Spleen (tissue), 11 donors: ENCODE results near the gene RDH12. TPM values are rescaled to one million over a fixed set of nuclear protein-coding genes. Genes with fewer than 3 reads are reported as not detected.
"Not testable (repeated sequence)": the region's sequence is repeated elsewhere in the genome, so short reads cannot be mapped to it uniquely, and the experiment has no call there.

Source experiments
- DNase-seq: peaks from one replicate; pipeline ENCODE4 v3.0.0-alpha.2; 2020
- H3K27ac ChIP-seq, 8 donors: fragments of 200-600 bp; sonication (generic) in 7 of 8; 1 replicate in 4 of 8; 2 replicates in 4 of 8; pipeline versions ENCODE4 v1.5.0 to v1.8.0; 2016 to 2021; ENCODE audit warnings: inconsistent platforms in 4 of 8, mild to moderate bottlenecking in 4 of 8, moderate library complexity in 1 of 8
- H3K27me3 ChIP-seq, 7 donors: fragments of 200-600 bp; sonication (generic) in 6 of 7; replicated peaks in 1 of 7; 1 replicate in 4 of 7; 2 replicates in 3 of 7; pipeline versions ENCODE4 v1.5.0 to v1.8.0; 2016 to 2021; ENCODE audit warnings: inconsistent platforms in 3 of 7, mild to moderate bottlenecking in 1 of 7
- H3K36me3 ChIP-seq, 6 donors: fragments of 200-600 bp; sonication (generic) in 5 of 6; 1 replicate in 4 of 6; 2 replicates in 2 of 6; pipeline versions ENCODE4 v1.5.0 to v1.8.0; 2016 to 2021; ENCODE audit warnings: inconsistent platforms in 2 of 6
- H3K4me1 ChIP-seq, 6 donors: fragments of 200-600 bp; sonication (generic) in 5 of 6; 1 replicate in 3 of 6; 2 replicates in 3 of 6; pipeline versions ENCODE4 v1.5.0 to v1.8.0; 2016 to 2021; ENCODE audit warnings: inconsistent platforms in 3 of 6
- H3K4me3 ChIP-seq, 8 donors: fragments of 200-600 bp; sonication (generic) in 7 of 8; 1 replicate in 4 of 8; 2 replicates in 4 of 8; pipeline versions ENCODE4 v1.5.0 to v1.8.0; 2016 to 2021; ENCODE audit warnings: inconsistent platforms in 4 of 8, mild to moderate bottlenecking in 4 of 8, moderate library complexity in 2 of 8
- H3K9me3 ChIP-seq, 8 donors: fragments of 200-600 bp; sonication (generic) in 7 of 8; 1 replicate in 4 of 8; 2 replicates in 4 of 8; pipeline versions ENCODE4 v1.5.0 to v1.8.0; 2016 to 2021; ENCODE audit warnings: inconsistent platforms in 4 of 8
- POLR2A ChIP-seq, 3 donors: fragments of 450-650 bp; IDR thresholded peaks; one replicate each; pipeline ENCODE4 v1.5.1; 2017; ENCODE audit warnings: antibody characterized with exemption in 3 of 3, mild to moderate bottlenecking in 1 of 3
- POLR2AphosphoS5 ChIP-seq, 3 donors: sonication (generic); formaldehyde crosslinking; IDR thresholded peaks; one replicate each; pipeline ENCODE4 v1.5.1; 2017; ENCODE audit warnings: antibody characterized with exemption in 3 of 3
- WGBS, 5 donors: extraction: QIAGEN DNeasy Blood & Tissue Kit in 3 of 5; methylation state at CpG; one replicate each; pipeline versions ENCODE4 v1.1.5 to v1.1.7; 2013 to 2018; 5-methylcytosine and 5-hydroxymethylcytosine counted together
- intact Hi-C: fragments of 100-400 bp; cut with DNase I; formaldehyde crosslinking; loops from one replicate; pipeline ENCODE4 v1.15.0; 2023; ENCODE audit warnings: low total_unique reads
- polyA plus RNA-seq, 3 donors: library from polyadenylated mRNA; stranded (reverse); fragments of 200-250 nt; gene quantifications; one replicate each; pipeline ENCODE4 v1.2.1, GENCODE V29; 2013
- total RNA-seq, 7 donors: library from RNA; depleted of rRNA in 3 of 7; stranded (reverse); fragments of >200 nt in 3 of 7; fragmentation: NEBNext Ultra II Directional in 4 of 7; extraction: Animal tissue kit (Norgen Biotek cat#: 25700) in 4 of 7; gene quantifications; one replicate each; pipeline versions ENCODE4 v1.1.0 to v1.2.1, GENCODE V29; 2016 to 2021
- TF ChIP-seq, protein P1 (sequence below), 11 experiments: fragments of 200-600 bp in 7 of 11; fragments of 450-650 bp in 4 of 11; sonication (generic) in 4 of 11; IDR thresholded peaks in 8 of 11; conservative IDR thresholded peaks in 3 of 11; 1 replicate in 7 of 11; 2 replicates in 4 of 11; pipeline versions ENCODE4 v1.4.0 to v1.8.0; 2016 to 2021; ENCODE audit warnings: antibody characterized with exemption in 11 of 11, inconsistent platforms in 4 of 11, mild to moderate bottlenecking in 1 of 11
- donor health status: healthy with polysubstance abuse.
- donor health status: DM: no; HTN: no; CAD: no; lungs with moderate emphysema.
- donor health status: DM: no; HTN: no; CAD: no.
- donor health status: Bipolar disorder and iron deficiency.
- donor health status: healthy.
- donor health status: DM: no; HTN: no; CAD: no.
- donor health status: DM: yes; HTN: yes; CAD: no.

RDH12 gene
- total and polyA plus RNA-seq, 10 donors: 0.08 to 0.10 TPM; not detected in 8

DNA sequence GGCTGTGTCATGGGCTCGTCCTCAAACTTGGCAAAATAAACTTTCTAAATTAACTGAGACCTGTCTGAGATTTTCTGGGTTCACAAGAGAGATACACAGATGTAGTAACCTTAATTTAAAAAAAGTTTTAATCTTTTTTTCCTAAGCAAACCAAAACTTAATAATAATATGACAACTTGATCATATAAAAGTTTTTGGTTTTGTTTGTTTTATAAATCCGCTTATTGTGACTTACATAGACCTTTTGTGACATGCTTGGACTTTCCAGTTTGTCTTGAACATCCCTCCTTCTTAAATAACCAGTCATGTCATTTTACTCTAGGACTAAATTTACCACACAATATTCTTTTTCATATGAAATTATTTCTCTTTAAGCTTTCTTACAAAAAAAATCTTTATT lies 8.5 kb downstream of the RDH12 start:
- Histone ChIP-seq H3K4me1 (no peaks in the 10 kb centered on the region), H3K36me3 (no peaks in the 10 kb centered on the region), H3K27ac (no peak overlapping the region), H3K4me3 (no peak overlapping the region), H3K9me3 (peaks cover 0 to 37% (median 30%) of the 10 kb centered on the region in 8 donors), H3K27me3 (no peaks in the 10 kb centered on the region)
- intact Hi-C loops: no loop called here
- DNase-seq: no peak
- WGBS, 5 donors: 84 to 91% (median 86%) methylated on average over 2 of the region's 2 CpGs
- TF ChIP-seq, protein P1, sequence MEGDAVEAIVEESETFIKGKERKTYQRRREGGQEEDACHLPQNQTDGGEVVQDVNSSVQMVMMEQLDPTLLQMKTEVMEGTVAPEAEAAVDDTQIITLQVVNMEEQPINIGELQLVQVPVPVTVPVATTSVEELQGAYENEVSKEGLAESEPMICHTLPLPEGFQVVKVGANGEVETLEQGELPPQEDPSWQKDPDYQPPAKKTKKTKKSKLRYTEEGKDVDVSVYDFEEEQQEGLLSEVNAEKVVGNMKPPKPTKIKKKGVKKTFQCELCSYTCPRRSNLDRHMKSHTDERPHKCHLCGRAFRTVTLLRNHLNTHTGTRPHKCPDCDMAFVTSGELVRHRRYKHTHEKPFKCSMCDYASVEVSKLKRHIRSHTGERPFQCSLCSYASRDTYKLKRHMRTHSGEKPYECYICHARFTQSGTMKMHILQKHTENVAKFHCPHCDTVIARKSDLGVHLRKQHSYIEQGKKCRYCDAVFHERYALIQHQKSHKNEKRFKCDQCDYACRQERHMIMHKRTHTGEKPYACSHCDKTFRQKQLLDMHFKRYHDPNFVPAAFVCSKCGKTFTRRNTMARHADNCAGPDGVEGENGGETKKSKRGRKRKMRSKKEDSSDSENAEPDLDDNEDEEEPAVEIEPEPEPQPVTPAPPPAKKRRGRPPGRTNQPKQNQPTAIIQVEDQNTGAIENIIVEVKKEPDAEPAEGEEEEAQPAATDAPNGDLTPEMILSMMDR (IDR thresholded peaks at IDR 0.05 in 8 of 11, conservative IDR thresholded peaks at IDR 0.05 in 3 of 11): no peak
- TF ChIP-seq POLR2AphosphoS5 (IDR thresholded peaks at IDR 0.05) (no peak), POLR2A (IDR thresholded peaks at IDR 0.05) (no peak)

GRCh38 chr14:67717048-67717447 lies 15.4 kb downstream of the RDH12 start:
- H3K27me3 ChIP-seq: peaks cover 0 to 9% (median 0%) of the 10 kb centered on the region in 7 donors
- H3K27ac ChIP-seq: no peak overlapping the region
- no peaks in the 10 kb centered on the region for H3K36me3 ChIP-seq
- 93 to 99% (median 96%) methylated on average over 1 of the region's 1 CpG for WGBS, 5 donors
- no peaks in the 10 kb centered on the region for H3K9me3 ChIP-seq
- no peak overlapping the region for H3K4me3 ChIP-seq
- DNase-seq: no peak
- peaks cover 0 to 1% (median 0%) of the 10 kb centered on the region in 6 donors for H3K4me1 ChIP-seq
- intact Hi-C loops: no loop called here
- TF ChIP-seq, protein P1 (IDR thresholded peaks at IDR 0.05 in 8 of 11, conservative IDR thresholded peaks at IDR 0.05 in 3 of 11): no peak
- TF ChIP-seq POLR2A (IDR thresholded peaks at IDR 0.05) (no peak), POLR2AphosphoS5 (IDR thresholded peaks at IDR 0.05) (no peak)

DNA sequence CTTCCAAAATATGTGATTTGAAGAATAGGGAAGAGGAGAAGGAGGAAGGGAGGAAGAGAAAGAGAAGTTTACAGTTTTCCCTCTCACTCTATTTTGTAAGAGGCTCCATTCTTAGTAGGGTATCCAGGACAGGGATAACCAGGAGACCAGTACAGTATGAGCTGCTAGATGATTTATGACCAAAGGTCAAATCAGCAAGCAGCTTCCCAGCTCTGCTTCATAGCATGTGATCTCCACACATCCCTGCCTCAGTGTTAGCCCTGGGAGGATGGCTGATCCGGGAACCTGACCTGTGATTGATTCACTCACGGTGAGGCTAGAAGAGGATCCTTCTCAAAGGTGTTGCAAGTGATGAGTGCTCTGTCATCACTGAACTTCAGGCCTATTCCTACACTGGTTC lies 16.6 kb downstream of the RDH12 start:
- no peak overlapping the region for H3K27ac ChIP-seq
- no peak for TF ChIP-seq POLR2AphosphoS5 (IDR thresholded peaks at IDR 0.05)
- TF ChIP-seq, protein P1 (IDR thresholded peaks at IDR 0.05 in 8 of 11, conservative IDR thresholded peaks at IDR 0.05 in 3 of 11): no peak
- no peak for TF ChIP-seq POLR2A (IDR thresholded peaks at IDR 0.05)
- H3K36me3 ChIP-seq: no peaks in the 10 kb centered on the region
- H3K27me3 ChIP-seq: peaks cover 0 to 21% (median 0%) of the 10 kb centered on the region in 7 donors
- H3K4me1 ChIP-seq: peaks cover 0 to 11% (median 2%) of the 10 kb centered on the region in 6 donors
- H3K4me3 ChIP-seq: no peak overlapping the region
- no peak for DNase-seq
- no peaks in the 10 kb centered on the region for H3K9me3 ChIP-seq
- intact Hi-C loops: no loop called here
- 67 to 89% (median 82%) methylated on average over 2 of the region's 2 CpGs for WGBS, 5 donors

- DNase-seq, H3K36me3 ChIP-seq, intact Hi-C loops, H3K9me3 ChIP-seq, H3K4me3 ChIP-seq, H3K27ac ChIP-seq: not testable (repeated sequence)
- 86 to 94% (median 90%) methylated on average over 3 of the region's 3 CpGs for WGBS, 5 donors
- Histone ChIP-seq H3K4me1 (peaks cover 0 to 11% (median 2%) of the 10 kb centered on the region in 6 donors), H3K27me3 (peaks cover 0 to 33% (median 0%) of the 10 kb centered on the region in 7 donors)
These were observed 17.7 kb downstream of the RDH12 start for GRCh38 chr14:67719385-67719784.

- H3K9me3 ChIP-seq: no peaks in the 10 kb centered on the region
- H3K36me3 ChIP-seq: no peaks in the 10 kb centered on the region
- intact Hi-C loops: no loop called here
- TF ChIP-seq, protein P1 (IDR thresholded peaks at IDR 0.05 in 8 of 11, conservative IDR thresholded peaks at IDR 0.05 in 3 of 11): no peak
- TF ChIP-seq POLR2A (IDR thresholded peaks at IDR 0.05) (no peak), POLR2AphosphoS5 (IDR thresholded peaks at IDR 0.05) (no peak)
- no peak overlapping the region for H3K4me3 ChIP-seq
- no peak for DNase-seq
- no peak overlapping the region for H3K27ac ChIP-seq
- H3K4me1 ChIP-seq: peaks cover 0 to 11% (median 2%) of the 10 kb centered on the region in 6 donors
- peaks cover 0 to 37% (median 0%) of the 10 kb centered on the region in 7 donors for H3K27me3 ChIP-seq
- 33 to 72% (median 43%) methylated on average over 2 of the region's 2 CpGs for WGBS, 5 donors
These were observed 18.2 kb downstream of the RDH12 start for GRCh38 chr14:67719866-67720265.
